Thymus (tissue), 11 donors: ENCODE measurements around the gene SNX8. TPM values are rescaled to one million over a fixed set of nuclear protein-coding genes. Genes with fewer than 3 reads are reported as not detected.

Experiments
- DNase-seq, 9 donors: peaks; one replicate each; pipeline ENCODE4 v3.0.0-alpha.2; 2013; ENCODE audit warnings: low spot score in 9 of 9, low read depth in 6 of 9, missing footprints in 1 of 9
- H3K27ac ChIP-seq, 2 donors: one replicate each; pipeline ENCODE4 v1.5.1; 2013; ENCODE audit warnings: control low read depth in 1 of 2, low read depth in 1 of 2, low read length in 1 of 2, mild to moderate bottlenecking in 1 of 2, moderate library complexity in 1 of 2
- H3K27me3 ChIP-seq, 2 donors: one replicate each; pipeline ENCODE4 v1.5.1; 2013; ENCODE audit warnings: low read length in 1 of 2; ENCODE audit not compliant: control insufficient read depth in 2 of 2, insufficient read depth in 1 of 2
- H3K36me3 ChIP-seq, 2 donors: one replicate each; pipeline ENCODE4 v1.5.1; 2013; ENCODE audit warnings: low read length in 1 of 2, mild to moderate bottlenecking in 1 of 2, moderate library complexity in 1 of 2; ENCODE audit not compliant: control insufficient read depth in 2 of 2, insufficient read depth in 2 of 2
- H3K4me1 ChIP-seq, 2 donors: one replicate each; pipeline ENCODE4 v1.5.1; 2013; ENCODE audit warnings: low read length in 2 of 2; ENCODE audit not compliant: control insufficient read depth in 2 of 2, insufficient read depth in 2 of 2
- H3K4me3 ChIP-seq, 2 donors: one replicate each; pipeline ENCODE4 v1.5.1; 2013; ENCODE audit warnings: low read length in 2 of 2, control low read depth in 1 of 2, mild to moderate bottlenecking in 1 of 2
- H3K9me3 ChIP-seq, 2 donors: one replicate each; pipeline ENCODE4 v1.5.1; 2013; ENCODE audit warnings: low read length in 1 of 2, mild to moderate bottlenecking in 1 of 2; ENCODE audit not compliant: control insufficient read depth in 2 of 2, insufficient read depth in 1 of 2
- WGBS: extraction: QIAGEN DNeasy Blood & Tissue Kit; methylation state at CpG from one replicate; pipeline ENCODE4 v1.1.7; 2013; 5-methylcytosine and 5-hydroxymethylcytosine counted together
- polyA plus RNA-seq: library from polyadenylated mRNA; stranded (reverse); fragments of 200-250 nt; gene quantifications from one replicate; pipeline ENCODE4 v1.2.3, GENCODE V29; 2013
- total RNA-seq: library from RNA; stranded (reverse); fragments of 120-200 nt; gene quantifications from one replicate; pipeline ENCODE4 v1.2.4, GENCODE V29; 2013
- donor health status: healthy.

SNX8 gene
- total and polyA plus RNA-seq, 2 donors: 10.4 to 25.9 TPM

DNA sequence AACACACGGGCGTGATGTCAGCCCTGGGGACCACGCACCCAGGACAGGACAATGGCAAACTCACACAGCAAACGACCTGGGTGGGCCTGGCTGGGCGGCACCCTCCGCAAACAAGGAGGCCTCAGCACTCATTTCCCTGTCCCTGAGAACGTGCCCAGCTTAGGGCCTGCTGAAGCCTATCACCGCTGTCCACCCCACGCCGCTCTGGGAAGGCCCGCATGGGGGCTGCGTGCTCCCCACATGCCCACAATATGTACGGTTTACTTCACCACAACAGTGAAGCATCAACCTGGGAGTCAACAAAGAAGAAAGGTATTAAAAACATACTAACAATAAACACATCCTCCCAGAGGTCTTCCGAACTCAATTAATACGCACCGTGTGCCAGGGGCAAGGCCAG, 93.7 kb downstream of the SNX8 start:
- Histone ChIP-seq H3K4me3 (no peak overlapping the region), H3K27ac (no peak overlapping the region), H3K9me3 (no peaks in the 10 kb centered on the region), H3K27me3 (no peaks in the 10 kb centered on the region), H3K4me1 (no peaks in the 10 kb centered on the region), H3K36me3 (peaks cover 77 to 96% of the 10 kb centered on the region in 2 donors)
- DNase-seq: no peak
- WGBS: 91% methylated on average over 16 of the region's 16 CpGs

DNA sequence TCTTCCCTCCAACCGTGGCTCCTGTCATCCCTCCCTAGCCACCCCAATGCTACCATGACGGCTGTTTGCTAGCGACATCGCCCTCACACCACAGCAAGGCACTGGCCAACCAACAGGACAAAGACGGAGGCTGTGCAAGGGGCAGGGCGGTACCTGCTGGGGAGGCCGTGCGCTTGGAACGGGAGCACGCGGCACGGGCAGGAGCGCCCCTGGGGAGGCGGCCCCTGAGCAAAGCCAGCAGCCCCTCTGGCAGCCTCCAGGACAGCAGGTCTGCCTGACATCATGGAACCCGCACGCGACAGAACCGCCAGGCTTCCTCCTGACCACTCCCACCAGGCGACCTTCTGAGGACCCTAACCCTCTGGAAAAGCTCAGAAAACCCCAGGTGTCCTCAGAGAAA, 94.2 kb downstream of the SNX8 start:
- no peak overlapping the region for H3K27ac ChIP-seq
- no peaks in the 10 kb centered on the region for H3K9me3 ChIP-seq
- H3K36me3 ChIP-seq: peaks cover 75 to 96% of the 10 kb centered on the region in 2 donors
- H3K27me3 ChIP-seq: no peaks in the 10 kb centered on the region
- no peaks in the 10 kb centered on the region for H3K4me1 ChIP-seq
- DNase-seq: no peak
- 98% methylated on average over 19 of the region's 19 CpGs for WGBS
- no peak overlapping the region for H3K4me3 ChIP-seq

DNA sequence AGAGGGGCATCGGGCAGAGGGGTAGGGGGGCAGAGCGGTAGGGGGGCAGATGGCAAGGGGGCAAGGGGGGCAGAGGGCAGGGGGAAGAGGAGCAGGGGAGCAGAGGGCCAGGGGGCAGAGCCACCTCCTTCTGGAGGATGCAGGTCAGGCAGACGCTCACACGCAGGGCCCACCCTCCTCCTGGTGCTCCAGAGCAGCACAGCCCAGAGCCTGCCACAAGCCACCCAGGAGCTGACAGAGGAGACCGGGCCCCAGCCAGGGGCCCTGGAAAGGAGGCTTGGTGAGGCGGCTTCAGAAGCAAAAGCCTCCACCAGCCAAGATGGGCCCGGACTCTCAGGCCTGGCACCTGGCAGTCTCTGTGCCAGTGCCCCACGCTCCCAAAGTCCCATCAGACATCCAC, 94.6 kb downstream of the SNX8 start:
- no peaks in the 10 kb centered on the region for H3K4me1 ChIP-seq
- peaks cover 74 to 96% of the 10 kb centered on the region in 2 donors for H3K36me3 ChIP-seq
- no peaks in the 10 kb centered on the region for H3K9me3 ChIP-seq
- no peak overlapping the region for H3K4me3 ChIP-seq
- no peak overlapping the region for H3K27ac ChIP-seq
- H3K27me3 ChIP-seq: no peaks in the 10 kb centered on the region
- no peak for DNase-seq
- 98% methylated on average over 8 of the region's 8 CpGs for WGBS

DNA sequence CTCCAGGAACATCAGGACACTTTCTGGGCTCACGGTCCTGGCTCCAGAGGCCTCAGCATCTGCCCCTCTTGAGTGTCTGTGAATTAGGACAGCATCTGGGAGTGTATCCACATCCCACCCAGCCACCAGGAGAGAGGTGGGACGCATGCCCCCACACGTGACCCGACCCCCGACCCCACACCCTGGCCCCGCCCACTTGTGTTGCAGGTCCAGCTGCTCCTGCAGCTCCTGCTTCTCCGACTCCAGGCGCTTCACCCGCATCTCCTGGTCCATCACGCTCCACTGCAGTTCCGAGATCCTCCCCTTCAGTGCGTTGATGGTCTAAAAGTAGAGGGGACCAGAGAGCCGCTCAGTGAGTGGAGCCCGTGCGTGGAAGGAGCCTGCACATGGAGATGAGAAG, 95.1 kb downstream of the SNX8 start:
- Histone ChIP-seq H3K27ac (no peak overlapping the region), H3K27me3 (no peaks in the 10 kb centered on the region), H3K9me3 (no peaks in the 10 kb centered on the region), H3K36me3 (peaks cover 74 to 96% of the 10 kb centered on the region in 2 donors), H3K4me3 (no peak overlapping the region), H3K4me1 (no peaks in the 10 kb centered on the region)
- 98% methylated on average over 15 of the region's 15 CpGs for WGBS
- no peak for DNase-seq

DNA sequence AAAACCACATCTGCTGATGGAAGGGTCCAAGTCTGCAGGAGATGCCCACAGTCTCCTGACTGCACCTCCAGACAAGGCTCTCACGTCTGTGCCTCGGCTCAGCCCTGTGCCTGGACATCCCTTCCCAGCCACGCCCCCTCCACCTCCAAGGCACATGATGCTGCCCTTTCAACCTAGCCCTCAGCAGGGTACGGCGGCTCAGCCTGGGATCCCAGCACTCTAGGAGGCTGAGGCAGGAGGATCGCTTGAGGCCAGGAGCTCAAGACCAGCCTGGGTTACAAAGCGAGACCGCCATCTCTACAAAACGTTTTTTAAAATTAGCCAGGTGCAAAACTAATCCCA, 95.8 kb downstream of the SNX8 start:
- Histone ChIP-seq H3K27ac (no peak overlapping the region), H3K36me3 (peaks cover 80 to 95% of the 10 kb centered on the region in 2 donors), H3K27me3 (no peaks in the 10 kb centered on the region), H3K9me3 (peaks cover 0 to 2% of the 10 kb centered on the region in 2 donors), H3K4me3 (no peak overlapping the region), H3K4me1 (no peaks in the 10 kb centered on the region)
- WGBS: 98% methylated on average over 9 of the region's 9 CpGs
- no peak for DNase-seq

DNA sequence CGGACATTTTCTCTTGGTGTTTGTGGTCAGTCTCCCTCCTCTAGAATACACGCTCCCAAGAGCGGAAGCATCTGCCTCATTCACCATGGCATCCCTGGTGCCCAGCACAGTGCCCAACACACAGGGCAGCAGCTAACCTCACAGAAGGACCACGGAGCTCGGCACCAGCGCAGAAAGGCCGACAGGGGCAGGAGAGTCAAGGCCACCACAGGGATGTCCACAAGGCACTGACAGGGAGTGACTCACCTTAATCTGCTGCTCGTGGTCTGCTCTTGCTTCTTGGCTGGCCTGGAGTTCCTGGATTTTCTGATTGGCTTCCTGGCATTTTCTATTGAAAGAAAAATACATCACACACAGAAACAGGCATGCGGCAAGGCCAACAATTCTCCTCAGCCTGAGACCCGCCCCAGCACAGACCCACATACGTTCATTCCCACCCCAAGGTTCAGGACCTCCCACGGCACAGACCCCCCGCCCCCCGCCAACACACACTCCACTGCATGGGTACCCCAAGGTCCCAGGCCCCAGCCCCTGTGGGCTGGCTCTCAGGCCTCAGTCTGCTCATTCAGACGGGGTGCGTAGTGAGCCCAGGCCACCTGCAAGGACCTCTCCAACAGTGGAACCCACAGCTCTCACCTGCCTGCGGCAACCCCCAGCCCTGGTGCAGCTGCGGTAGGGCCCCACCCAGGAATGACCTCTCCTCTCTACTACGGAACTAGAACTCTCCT, 96.4 kb downstream of the SNX8 start:
- Histone ChIP-seq H3K4me3 (no peak overlapping the region), H3K4me1 (no peaks in the 10 kb centered on the region), H3K36me3 (peaks cover 81 to 95% of the 10 kb centered on the region in 2 donors), H3K27me3 (no peaks in the 10 kb centered on the region), H3K9me3 (peaks cover 0 to 3% of the 10 kb centered on the region in 2 donors), H3K27ac (no peak overlapping the region)
- WGBS: 99% methylated on average over 19 of the region's 19 CpGs
- DNase-seq: no peak

DNA sequence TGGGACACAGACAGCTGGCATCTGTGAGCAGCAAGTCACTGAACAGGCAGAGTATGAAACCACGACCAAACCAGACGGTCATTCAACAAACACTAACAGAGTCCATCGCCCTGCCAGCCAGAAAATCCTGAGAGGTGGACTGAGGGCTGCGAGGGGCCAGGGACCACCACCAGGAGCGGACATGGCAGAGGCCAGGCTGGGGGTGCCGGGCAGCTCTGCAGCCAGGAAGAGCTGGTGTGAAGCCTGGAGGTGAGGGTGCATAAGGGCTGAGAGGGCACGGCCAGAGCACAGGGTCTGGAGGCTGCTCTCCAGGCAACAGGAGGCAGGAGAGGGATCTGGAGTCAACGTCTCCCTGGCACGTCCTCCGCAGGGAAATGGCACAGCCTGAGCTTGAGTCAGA, 97.0 kb downstream of the SNX8 start:
- H3K4me3 ChIP-seq: no peak overlapping the region
- 93% methylated on average over 10 of the region's 10 CpGs for WGBS
- no peak for DNase-seq
- peaks cover 81 to 95% of the 10 kb centered on the region in 2 donors for H3K36me3 ChIP-seq
- H3K27ac ChIP-seq: no peak overlapping the region
- no peaks in the 10 kb centered on the region for H3K4me1 ChIP-seq
- no peaks in the 10 kb centered on the region for H3K27me3 ChIP-seq
- peaks cover 0 to 3% of the 10 kb centered on the region in 2 donors for H3K9me3 ChIP-seq

DNA sequence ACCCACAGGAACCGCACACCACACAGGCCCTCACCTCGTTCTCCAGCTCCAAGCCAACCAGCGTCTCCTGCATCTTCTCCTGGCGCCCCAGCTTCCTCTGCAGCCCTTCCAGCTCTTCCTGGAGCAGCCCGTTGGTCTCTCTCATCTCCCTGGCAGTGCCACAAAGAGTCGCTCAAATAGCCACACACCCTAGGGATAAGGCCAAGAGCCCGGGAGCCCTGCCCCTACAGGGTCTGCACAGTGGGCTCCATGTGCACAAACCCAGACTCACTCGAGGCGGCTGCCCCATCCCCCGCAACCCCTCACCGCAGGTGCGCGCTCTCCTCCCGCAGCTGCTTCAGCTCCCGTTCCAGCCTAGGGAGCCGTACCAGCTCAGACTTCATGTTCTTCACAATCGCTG, 98.4 kb downstream of the SNX8 start:
- H3K27ac ChIP-seq: no peak overlapping the region
- peaks cover 85 to 98% of the 10 kb centered on the region in 2 donors for H3K36me3 ChIP-seq
- DNase-seq: no peak
- 94% methylated on average over 17 of the region's 17 CpGs for WGBS
- H3K9me3 ChIP-seq: peaks cover 0 to 3% of the 10 kb centered on the region in 2 donors
- H3K4me3 ChIP-seq: no peak overlapping the region
- no peaks in the 10 kb centered on the region for H3K4me1 ChIP-seq
- H3K27me3 ChIP-seq: no peaks in the 10 kb centered on the region

DNA sequence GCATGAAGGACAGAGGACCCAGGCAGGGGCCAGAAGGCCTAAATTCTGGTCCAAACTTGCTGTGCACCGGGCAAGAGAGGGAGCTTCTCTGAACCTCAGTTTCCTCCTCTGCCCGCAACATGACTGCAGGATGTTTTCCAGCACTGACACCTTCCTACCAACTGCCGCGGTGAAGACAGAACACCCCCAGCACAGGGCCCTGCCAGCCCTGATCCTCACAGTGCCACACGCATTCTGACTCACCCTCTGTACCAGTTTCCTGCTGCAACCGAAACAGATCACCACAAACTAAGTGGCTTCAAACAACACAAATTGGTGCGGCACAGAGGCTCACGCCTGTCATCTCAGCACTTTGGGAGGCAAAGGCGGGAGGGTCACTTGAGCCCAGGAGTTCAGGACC, 99.6 kb downstream of the SNX8 start:
- WGBS: 94% methylated on average over 9 of the region's 9 CpGs
- H3K4me3 ChIP-seq: no peak overlapping the region
- peaks cover 0 to 3% of the 10 kb centered on the region in 2 donors for H3K9me3 ChIP-seq
- H3K36me3 ChIP-seq: peaks cover 79 to 91% of the 10 kb centered on the region in 2 donors
- H3K27ac ChIP-seq: no peak overlapping the region
- peaks cover 0 to 2% of the 10 kb centered on the region in 2 donors for H3K4me1 ChIP-seq
- no peak for DNase-seq
- H3K27me3 ChIP-seq: no peaks in the 10 kb centered on the region
